ENCODE results near the gene CCL27.
A peak's percentile ranks its signal among the peaks of the same experiment; 100 is the strongest.

The CCL27 gene

GRCh38 chr9:34675048-34675714 is 12.7 kb upstream of the CCL27 start:
- peak; percentile 90 for DNase-seq
- Histone ChIP-seq H3K9me3 (ENCODE audit: severe bottlenecking) (no peaks in the 10 kb centered on the region), H3K27ac (no peak overlapping the region), H3K27me3 (ENCODE audit: insufficient read depth, low read depth, severe bottlenecking) (no peaks in the 10 kb centered on the region), H3K4me3 (ENCODE audit: low read depth, low read length) (no peak overlapping the region), H3K36me3 (no peaks in the 10 kb centered on the region)
- TF ChIP-seq CTCF (IDR thresholded peaks at IDR 0.05; ENCODE audit: low read depth, low read length): peak; percentile 95

GRCh38 chr9:34674440-34674839 is 12.0 kb upstream of the CCL27 start:
- DNase-seq: no peak
- no peak overlapping the region for H3K27ac ChIP-seq
- H3K9me3 ChIP-seq (ENCODE audit: severe bottlenecking): no peaks in the 10 kb centered on the region
- peaks cover 3% of the 10 kb centered on the region for H3K36me3 ChIP-seq
- H3K4me3 ChIP-seq (ENCODE audit: low read depth, low read length): no peak overlapping the region
- H3K27me3 ChIP-seq (ENCODE audit: insufficient read depth, low read depth, severe bottlenecking): no peaks in the 10 kb centered on the region
- no peak for TF ChIP-seq CTCF (IDR thresholded peaks at IDR 0.05; ENCODE audit: low read depth, low read length)

GRCh38 chr9:34671307-34671706 is 8.8 kb upstream of the CCL27 start:
- Histone ChIP-seq H3K4me3 (ENCODE audit: low read depth, low read length) (no peak overlapping the region), H3K9me3 (ENCODE audit: severe bottlenecking) (no peaks in the 10 kb centered on the region), H3K36me3 (peaks cover 6% of the 10 kb centered on the region), H3K27me3 (ENCODE audit: insufficient read depth, low read depth, severe bottlenecking) (no peaks in the 10 kb centered on the region), H3K27ac (no peak overlapping the region)
- TF ChIP-seq CTCF (IDR thresholded peaks at IDR 0.05; ENCODE audit: low read depth, low read length): no peak
- DNase-seq: peak; percentile 30

- Histone ChIP-seq H3K27me3 (ENCODE audit: insufficient read depth, low read depth, severe bottlenecking) (no peaks in the 10 kb centered on the region), H3K36me3 (peaks cover 6% of the 10 kb centered on the region), H3K27ac (no peak overlapping the region), H3K9me3 (ENCODE audit: severe bottlenecking) (no peaks in the 10 kb centered on the region), H3K4me3 (ENCODE audit: low read depth, low read length) (no peak overlapping the region)
- no peak for TF ChIP-seq CTCF (IDR thresholded peaks at IDR 0.05; ENCODE audit: low read depth, low read length)
- DNase-seq: no peak
Observed at GRCh38 chr9:34669809-34670562, 7.5 kb upstream of the CCL27 start.

- no peak for TF ChIP-seq CTCF (IDR thresholded peaks at IDR 0.05; ENCODE audit: low read depth, low read length)
- Histone ChIP-seq H3K27me3 (ENCODE audit: insufficient read depth, low read depth, severe bottlenecking) (no peaks in the 10 kb centered on the region), H3K9me3 (ENCODE audit: severe bottlenecking) (no peaks in the 10 kb centered on the region), H3K27ac (peak overlapping the region; percentile 94), H3K4me3 (ENCODE audit: low read depth, low read length) (peak overlapping the region; percentile 95), H3K36me3 (peaks cover 6% of the 10 kb centered on the region)
- peak; percentile 96 for DNase-seq
Observed at GRCh38 chr9:34665381-34666250, 3.2 kb upstream of the CCL27 start.
